OCI-LY1 (cell line): ENCODE data around the gene KRTAP29-1.

Experiments
- EZH2 ChIP-seq: fragments of 200-600 bp; sonication (generic), shearing (Covaris generic); IDR thresholded peaks from 2 replicates; pipeline ENCODE4 v1.8.0; 2017; ENCODE audit warnings: borderline replicate concordance, mixed run types, mild to moderate bottlenecking, antibody characterized with exemption, low read length, moderate library complexity, mixed read lengths
- TF ChIP-seq, protein P1 (sequence below): fragments of 200-600 bp; sonication (generic), shearing (Covaris generic); IDR thresholded peaks from 2 replicates; pipeline ENCODE4 v1.5.1; 2017; ENCODE audit warnings: mild to moderate bottlenecking, antibody characterized with exemption, low read length, moderate library complexity, mixed read lengths

GRCh38 chr17:41315814-41316445 lies 13.3 kb upstream of the KRTAP29-1 start:
- TF ChIP-seq, protein P1, sequence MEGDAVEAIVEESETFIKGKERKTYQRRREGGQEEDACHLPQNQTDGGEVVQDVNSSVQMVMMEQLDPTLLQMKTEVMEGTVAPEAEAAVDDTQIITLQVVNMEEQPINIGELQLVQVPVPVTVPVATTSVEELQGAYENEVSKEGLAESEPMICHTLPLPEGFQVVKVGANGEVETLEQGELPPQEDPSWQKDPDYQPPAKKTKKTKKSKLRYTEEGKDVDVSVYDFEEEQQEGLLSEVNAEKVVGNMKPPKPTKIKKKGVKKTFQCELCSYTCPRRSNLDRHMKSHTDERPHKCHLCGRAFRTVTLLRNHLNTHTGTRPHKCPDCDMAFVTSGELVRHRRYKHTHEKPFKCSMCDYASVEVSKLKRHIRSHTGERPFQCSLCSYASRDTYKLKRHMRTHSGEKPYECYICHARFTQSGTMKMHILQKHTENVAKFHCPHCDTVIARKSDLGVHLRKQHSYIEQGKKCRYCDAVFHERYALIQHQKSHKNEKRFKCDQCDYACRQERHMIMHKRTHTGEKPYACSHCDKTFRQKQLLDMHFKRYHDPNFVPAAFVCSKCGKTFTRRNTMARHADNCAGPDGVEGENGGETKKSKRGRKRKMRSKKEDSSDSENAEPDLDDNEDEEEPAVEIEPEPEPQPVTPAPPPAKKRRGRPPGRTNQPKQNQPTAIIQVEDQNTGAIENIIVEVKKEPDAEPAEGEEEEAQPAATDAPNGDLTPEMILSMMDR = no peak
- TF ChIP-seq EZH2 = no peak
